ENCODE results near the gene NCAN.

The NCAN gene

GRCh38 chr19:19278315-19278714 lies 66.6 kb downstream of the NCAN start:
- no peak for TF ChIP-seq CTCF (IDR thresholded peaks at IDR 0.05; ENCODE audit: borderline replicate concordance, insufficient read depth, low read depth, low read length)
- no peak overlapping the region for H3K4me3 ChIP-seq (ENCODE audit: low read depth, low read length)

- no peak overlapping the region for H3K4me3 ChIP-seq (ENCODE audit: low read depth, low read length)
- TF ChIP-seq CTCF (IDR thresholded peaks at IDR 0.05; ENCODE audit: borderline replicate concordance, insufficient read depth, low read depth, low read length): no peak
Measured at GRCh38 chr19:19279062-19279612, 67.4 kb downstream of the NCAN start.

- no peak for TF ChIP-seq CTCF (IDR thresholded peaks at IDR 0.05; ENCODE audit: borderline replicate concordance, insufficient read depth, low read depth, low read length)
Measured at GRCh38 chr19:19279853-19280252, 68.1 kb downstream of the NCAN start.

GRCh38 chr19:19280561-19280960 lies 68.8 kb downstream of the NCAN start:
- no peak overlapping the region for H3K4me3 ChIP-seq (ENCODE audit: low read depth, low read length)
- no peak for TF ChIP-seq CTCF (IDR thresholded peaks at IDR 0.05; ENCODE audit: borderline replicate concordance, insufficient read depth, low read depth, low read length)

More at GRCh38 chr19:19279853-19280252, 68.1 kb downstream of the NCAN start:
- no peak overlapping the region for H3K4me3 ChIP-seq (ENCODE audit: low read depth, low read length)

GRCh38 chr19:19285686-19286085 lies 73.9 kb downstream of the NCAN start:
- no peak overlapping the region for H3K4me3 ChIP-seq (ENCODE audit: low read depth, low read length)
- TF ChIP-seq CTCF (IDR thresholded peaks at IDR 0.05; ENCODE audit: borderline replicate concordance, insufficient read depth, low read depth, low read length): no peak

- TF ChIP-seq CTCF (IDR thresholded peaks at IDR 0.05; ENCODE audit: borderline replicate concordance, insufficient read depth, low read depth, low read length): no peak
- H3K4me3 ChIP-seq (ENCODE audit: low read depth, low read length): no peak overlapping the region
Measured at GRCh38 chr19:19292607-19293006, 80.8 kb downstream of the NCAN start.

GRCh38 chr19:19294914-19295313 lies 83.2 kb downstream of the NCAN start:
- no peak for TF ChIP-seq CTCF (IDR thresholded peaks at IDR 0.05; ENCODE audit: borderline replicate concordance, insufficient read depth, low read depth, low read length)
- no peak overlapping the region for H3K4me3 ChIP-seq (ENCODE audit: low read depth, low read length)
